ENCODE measurements around the gene PDE6A. TPM values are rescaled to one million over a fixed set of nuclear protein-coding genes. Genes with fewer than 3 reads are reported as not detected.

PDE6A gene
- total and polyA plus RNA-seq, 9 of the 15 experiments (the other 6 are each of a cell fraction or from before 2014, with no cell fraction given), result 0.01 to 0.04 (median 0.01) TPM; not detected in 6

DNA sequence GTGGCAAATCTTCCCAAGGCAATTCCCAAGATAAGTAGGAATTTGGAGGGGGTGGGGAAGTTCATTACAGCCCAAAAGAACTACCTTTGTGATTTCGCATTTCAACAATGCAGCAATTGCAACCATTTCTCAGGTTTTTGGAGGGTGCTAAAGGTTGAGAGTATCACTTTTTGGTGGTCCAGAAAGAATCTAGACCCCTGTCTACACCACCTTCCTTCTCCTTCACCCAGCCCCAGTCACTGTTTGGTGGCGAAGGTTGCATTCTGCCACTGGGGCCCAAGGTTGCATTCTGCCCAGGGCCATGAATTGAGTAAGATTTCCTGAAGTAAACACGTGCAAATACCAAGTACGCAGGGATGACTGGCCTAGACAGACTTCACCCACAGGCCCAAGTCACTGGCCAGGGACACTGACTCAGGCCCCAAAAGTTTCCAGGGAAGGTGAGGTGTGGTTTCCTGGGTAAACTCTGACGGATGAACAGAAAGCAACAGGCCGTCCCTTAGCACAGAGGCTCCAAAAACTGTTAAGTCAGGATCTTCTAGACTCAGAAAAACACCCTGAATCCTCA lies 5.7 kb downstream of the PDE6A start (continued):
- TF ChIP-seq ZNF592 (IDR thresholded peaks at IDR 0.05), result peak; percentile 94
- TF ChIP-seq ZNF23 (CRISPR knock-in tag; IDR thresholded peaks at IDR 0.05), result no peak
- TF ChIP-seq HDAC8 (tag; IDR thresholded peaks at IDR 0.05), result 0 out of 2 replicates have a peak, but pooled peaks have one; percentile 30
- TF ChIP-seq HOMEZ (CRISPR knock-in tag; IDR thresholded peaks at IDR 0.05), result peak; percentile 74; the same call in 1 of the 2 replicates
- peak; percentile 88 for TF ChIP-seq DMBX1 (CRISPR knock-in tag; IDR thresholded peaks at IDR 0.05; ENCODE audit: borderline replicate concordance)
- no peak for TF ChIP-seq MEIS2 (IDR thresholded peaks at IDR 0.05; ENCODE audit: partially characterized antibody)
- TF ChIP-seq ZNF584 (CRISPR knock-in tag; IDR thresholded peaks at IDR 0.05; ENCODE audit: low read depth), result 0 out of 2 replicates have a peak, but pooled peaks have one; percentile 27
- TF ChIP-seq SP2 (IDR thresholded peaks at IDR 0.05; ENCODE audit: extremely low read depth, low read depth, low read length, poor library complexity, severe bottlenecking), result no peak
- TF ChIP-seq, protein P1, sequence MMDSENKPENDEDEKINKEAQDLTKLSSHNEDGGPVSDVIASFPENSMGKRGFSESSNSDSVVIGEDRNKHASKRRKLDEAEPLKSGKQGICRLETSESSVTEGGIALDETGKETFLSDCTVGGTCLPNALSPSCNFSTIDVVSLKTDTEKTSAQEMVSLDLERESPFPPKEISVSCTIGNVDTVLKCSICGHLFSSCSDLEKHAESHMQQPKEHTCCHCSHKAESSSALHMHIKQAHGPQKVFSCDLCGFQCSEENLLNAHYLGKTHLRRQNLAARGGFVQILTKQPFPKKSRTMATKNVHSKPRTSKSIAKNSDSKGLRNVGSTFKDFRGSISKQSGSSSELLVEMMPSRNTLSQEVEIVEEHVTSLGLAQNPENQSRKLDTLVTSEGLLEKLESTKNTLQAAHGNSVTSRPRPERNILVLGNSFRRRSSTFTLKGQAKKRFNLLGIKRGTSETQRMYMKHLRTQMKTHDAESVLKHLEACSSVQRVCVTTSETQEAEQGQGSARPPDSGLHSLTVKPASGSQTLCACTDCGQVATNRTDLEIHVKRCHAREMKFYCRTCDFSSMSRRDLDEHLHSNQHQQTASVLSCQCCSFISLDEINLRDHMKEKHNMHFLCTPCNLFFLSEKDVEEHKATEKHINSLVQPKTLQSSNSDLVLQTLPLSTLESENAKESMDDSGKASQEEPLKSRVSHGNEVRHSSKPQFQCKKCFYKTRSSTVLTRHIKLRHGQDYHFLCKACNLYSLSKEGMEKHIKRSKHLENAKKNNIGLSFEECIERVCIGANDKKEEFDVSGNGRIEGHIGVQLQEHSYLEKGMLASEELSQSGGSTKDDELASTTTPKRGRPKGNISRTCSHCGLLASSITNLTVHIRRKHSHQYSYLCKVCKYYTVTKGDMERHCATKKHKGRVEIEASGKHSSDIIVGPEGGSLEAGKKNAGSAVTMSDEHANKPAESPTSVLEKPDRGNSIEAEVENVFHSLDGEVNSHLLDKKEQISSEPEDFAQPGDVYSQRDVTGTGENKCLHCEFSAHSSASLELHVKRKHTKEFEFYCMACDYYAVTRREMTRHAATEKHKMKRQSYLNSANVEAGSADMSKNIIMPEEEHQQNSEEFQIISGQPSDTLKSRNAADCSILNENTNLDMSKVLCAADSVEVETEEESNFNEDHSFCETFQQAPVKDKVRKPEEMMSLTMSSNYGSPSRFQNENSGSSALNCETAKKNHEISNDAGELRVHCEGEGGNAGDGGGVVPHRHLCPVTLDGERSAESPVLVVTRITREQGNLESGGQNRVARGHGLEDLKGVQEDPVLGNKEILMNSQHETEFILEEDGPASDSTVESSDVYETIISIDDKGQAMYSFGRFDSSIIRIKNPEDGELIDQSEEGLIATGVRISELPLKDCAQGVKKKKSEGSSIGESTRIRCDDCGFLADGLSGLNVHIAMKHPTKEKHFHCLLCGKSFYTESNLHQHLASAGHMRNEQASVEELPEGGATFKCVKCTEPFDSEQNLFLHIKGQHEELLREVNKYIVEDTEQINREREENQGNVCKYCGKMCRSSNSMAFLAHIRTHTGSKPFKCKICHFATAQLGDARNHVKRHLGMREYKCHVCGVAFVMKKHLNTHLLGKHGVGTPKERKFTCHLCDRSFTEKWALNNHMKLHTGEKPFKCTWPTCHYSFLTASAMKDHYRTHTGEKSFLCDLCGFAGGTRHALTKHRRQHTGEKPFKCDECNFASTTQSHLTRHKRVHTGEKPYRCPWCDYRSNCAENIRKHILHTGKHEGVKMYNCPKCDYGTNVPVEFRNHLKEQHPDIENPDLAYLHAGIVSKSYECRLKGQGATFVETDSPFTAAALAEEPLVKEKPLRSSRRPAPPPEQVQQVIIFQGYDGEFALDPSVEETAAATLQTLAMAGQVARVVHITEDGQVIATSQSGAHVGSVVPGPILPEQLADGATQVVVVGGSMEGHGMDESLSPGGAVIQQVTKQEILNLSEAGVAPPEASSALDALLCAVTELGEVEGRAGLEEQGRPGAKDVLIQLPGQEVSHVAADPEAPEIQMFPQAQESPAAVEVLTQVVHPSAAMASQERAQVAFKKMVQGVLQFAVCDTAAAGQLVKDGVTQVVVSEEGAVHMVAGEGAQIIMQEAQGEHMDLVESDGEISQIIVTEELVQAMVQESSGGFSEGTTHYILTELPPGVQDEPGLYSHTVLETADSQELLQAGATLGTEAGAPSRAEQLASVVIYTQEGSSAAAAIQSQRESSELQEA (IDR thresholded peaks at IDR 0.05; ENCODE audit: low read depth), result no peak
- no peak for TF ChIP-seq ZZZ3 (IDR thresholded peaks at IDR 0.05)
- no peak for TF ChIP-seq MTA1 (IDR thresholded peaks at IDR 0.05; ENCODE audit: borderline replicate concordance)
- TF ChIP-seq NR4A1 (CRISPR knock-in tag; IDR thresholded peaks at IDR 0.05), result no peak
- peak; percentile 43; the same call in 1 of the 2 replicates for TF ChIP-seq NR4A1 (tag; IDR thresholded peaks at IDR 0.05)
